NCI-H2107 treated with DMSO at 0.1 percent for 48 hours (cell line): ENCODE measurements around the gene PAX3.
A peak's percentile ranks its signal among the peaks of the same experiment; 100 is the strongest.

Source experiments
- DNase-seq: peaks from one replicate; lab custom pipeline; 2025; ENCODE audit not compliant: unreplicated experiment; lab: John Stamatoyannopoulos, UW

Gene PAX3

GRCh38 chr2:222298001-222298310 is 842 bp downstream of the PAX3 start:
- no peak for DNase-seq

- DNase-seq = no peak
Observed at GRCh38 chr2:222297600-222297935, 1.2 kb downstream of the PAX3 start.

- DNase-seq = no peak
Observed at GRCh38 chr2:222296911-222297599, 1.7 kb downstream of the PAX3 start.

- no peak for DNase-seq
Observed at GRCh38 chr2:222296311-222296741, 2.5 kb downstream of the PAX3 start.

- DNase-seq = no peak
Observed at GRCh38 chr2:222295368-222296062, 3.3 kb downstream of the PAX3 start.

- no peak for DNase-seq
Observed at GRCh38 chr2:222294996-222295367, 3.8 kb downstream of the PAX3 start.

GRCh38 chr2:222293660-222294630 is 4.9 kb downstream of the PAX3 start:
- no peak for DNase-seq

- DNase-seq = no peak
Observed at GRCh38 chr2:222292149-222293134, 6.4 kb downstream of the PAX3 start.

- DNase-seq = no peak
Observed at GRCh38 chr2:222291485-222291841, 7.3 kb downstream of the PAX3 start.

GRCh38 chr2:222290736-222291484 is 7.9 kb downstream of the PAX3 start:
- DNase-seq = peak; percentile 13

GRCh38 chr2:222290401-222290735 is 8.4 kb downstream of the PAX3 start:
- DNase-seq = no peak

GRCh38 chr2:222289278-222290160 is 9.3 kb downstream of the PAX3 start:
- DNase-seq = no peak

- no peak for DNase-seq
Observed at GRCh38 chr2:222288590-222289277, 10.1 kb downstream of the PAX3 start.

- no peak for DNase-seq
Observed at GRCh38 chr2:222287862-222288479, 10.8 kb downstream of the PAX3 start.

GRCh38 chr2:222284466-222284865 is 14.3 kb downstream of the PAX3 start:
- no peak for DNase-seq

GRCh38 chr2:222283634-222284033 is 15.2 kb downstream of the PAX3 start:
- no peak for DNase-seq

GRCh38 chr2:222281506-222281905 is 17.3 kb downstream of the PAX3 start:
- DNase-seq = no peak

GRCh38 chr2:222280795-222281194 is 18.0 kb downstream of the PAX3 start:
- no peak for DNase-seq
